Measurements from ENCODE around the gene TAX1BP1. TPM values are rescaled to one million over a fixed set of nuclear protein-coding genes. Genes with fewer than 3 reads are reported as not detected.

The TAX1BP1 gene
- total and polyA plus RNA-seq, 2 of the 13 experiments (the other 11 are each of a cell fraction or from before 2014, with no cell fraction given) = 95.2 to 98.9 TPM

DNA sequence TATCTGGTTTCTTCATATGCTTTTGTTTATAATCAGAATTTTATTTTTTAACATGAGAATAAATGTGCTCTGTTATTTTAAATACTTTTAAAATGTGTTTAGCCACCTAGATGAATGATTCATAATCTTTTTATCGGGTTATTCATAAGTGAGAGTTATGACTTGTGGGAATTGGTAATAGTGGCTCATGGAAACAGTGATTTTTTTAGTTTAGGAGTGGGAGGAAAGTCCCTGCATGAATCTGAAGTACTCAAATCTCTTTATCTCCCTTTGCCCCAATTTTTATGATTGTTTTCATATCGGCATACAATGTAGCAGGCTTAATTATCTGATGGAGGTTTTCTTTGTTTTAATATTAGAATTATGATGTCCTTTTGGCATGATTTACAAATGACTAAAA is 42.9 kb downstream of the TAX1BP1 start:
- Histone ChIP-seq H3K9me3 (ENCODE audit: low read length) (no peaks in the 10 kb centered on the region), H3K4me3 (replicated peaks in 1 of 3; ENCODE audit: insufficient read depth in 1 of 3, low read depth in 2 of 3, low read length in 3 of 3) (no peak overlapping the region), H3K9ac (ENCODE audit: insufficient read depth, low read depth, low read length) (no peak overlapping the region), H3K27me3 (ENCODE audit: control insufficient read depth in 1 of 2, insufficient read depth in 2 of 2, low read length in 2 of 2) (no peaks in the 10 kb centered on the region), H4K20me1 (ENCODE audit: insufficient read depth, low read length) (no peaks in the 10 kb centered on the region), H3K4me1 (ENCODE audit: insufficient read depth, low read length) (0 out of 2 replicates have a peak, but pooled peaks cover 13% of the 10 kb centered on the region), H3K4me2 (ENCODE audit: low read depth, low read length) (no peak overlapping the region), H3K79me2 (ENCODE audit: insufficient read depth, low read length) (peaks cover 3% of the 10 kb centered on the region), H2AFZ (ENCODE audit: low read length) (no peak overlapping the region), H3K36me3 (replicated peaks in 1 of 2; ENCODE audit: control insufficient read depth in 1 of 2, insufficient read depth in 2 of 2, low read length in 2 of 2) (peaks cover 5 to 24% of the 10 kb centered on the region in 2 experiments), H3K27ac (ENCODE audit: extremely low read length, insufficient read depth, low read length) (no peak overlapping the region)
- ATAC-seq = no peak
- in situ Hi-C loops (cut with HindIII; ENCODE audit: extremely low pct_ligation_motif_present, low pct_unique_long_range_greater_than_20kb) = no loop called here
- DNase-seq (ENCODE audit: low spot score) = no peak
- WGBS (ENCODE audit: low lambda C conversion rate) = 94% methylated on average over 2 of the region's 2 CpGs
- POLR2A ChIA-PET = no interaction called here
- no TSS peak for BruUV-seq (replicated peaks)
- intact Hi-C loops (cut with micrococcal nuclease; ENCODE audit: unreplicated experiment) = no loop called here
- FAIRE-seq = no peak
- CTCF ChIA-PET (ENCODE audit: low intra/inter-chr PET ratio, low total read pairs) = no interaction called here
- TF ChIP-seq NR2F6 (IDR thresholded peaks at IDR 0.05) (no peak), NR2F6 (CRISPR knock-in tag; IDR thresholded peaks at IDR 0.05) (no peak), ZBTB21 (CRISPR knock-in tag; IDR thresholded peaks at IDR 0.05) (no peak), CREM (IDR thresholded peaks at IDR 0.05) (no peak), CREM (CRISPR knock-in tag; IDR thresholded peaks at IDR 0.05) (no peak), RARA (CRISPR knock-in tag; IDR thresholded peaks at IDR 0.05) (no peak), TEAD3 (CRISPR knock-in tag; optimal IDR thresholded peaks at IDR 0.05; ENCODE audit: borderline replicate concordance) (no peak), TOE1 (CRISPR knock-in tag; IDR thresholded peaks at IDR 0.05) (no peak), KLF15 (CRISPR knock-in tag; IDR thresholded peaks at IDR 0.05; ENCODE audit: borderline replicate concordance) (no peak), NFE2L2 (IDR thresholded peaks at IDR 0.05; ENCODE audit: low read length) (no peak), GTF3A (CRISPR knock-in tag; conservative IDR thresholded peaks at IDR 0.05) (no peak)
- TF ChIP-seq, protein P1, sequence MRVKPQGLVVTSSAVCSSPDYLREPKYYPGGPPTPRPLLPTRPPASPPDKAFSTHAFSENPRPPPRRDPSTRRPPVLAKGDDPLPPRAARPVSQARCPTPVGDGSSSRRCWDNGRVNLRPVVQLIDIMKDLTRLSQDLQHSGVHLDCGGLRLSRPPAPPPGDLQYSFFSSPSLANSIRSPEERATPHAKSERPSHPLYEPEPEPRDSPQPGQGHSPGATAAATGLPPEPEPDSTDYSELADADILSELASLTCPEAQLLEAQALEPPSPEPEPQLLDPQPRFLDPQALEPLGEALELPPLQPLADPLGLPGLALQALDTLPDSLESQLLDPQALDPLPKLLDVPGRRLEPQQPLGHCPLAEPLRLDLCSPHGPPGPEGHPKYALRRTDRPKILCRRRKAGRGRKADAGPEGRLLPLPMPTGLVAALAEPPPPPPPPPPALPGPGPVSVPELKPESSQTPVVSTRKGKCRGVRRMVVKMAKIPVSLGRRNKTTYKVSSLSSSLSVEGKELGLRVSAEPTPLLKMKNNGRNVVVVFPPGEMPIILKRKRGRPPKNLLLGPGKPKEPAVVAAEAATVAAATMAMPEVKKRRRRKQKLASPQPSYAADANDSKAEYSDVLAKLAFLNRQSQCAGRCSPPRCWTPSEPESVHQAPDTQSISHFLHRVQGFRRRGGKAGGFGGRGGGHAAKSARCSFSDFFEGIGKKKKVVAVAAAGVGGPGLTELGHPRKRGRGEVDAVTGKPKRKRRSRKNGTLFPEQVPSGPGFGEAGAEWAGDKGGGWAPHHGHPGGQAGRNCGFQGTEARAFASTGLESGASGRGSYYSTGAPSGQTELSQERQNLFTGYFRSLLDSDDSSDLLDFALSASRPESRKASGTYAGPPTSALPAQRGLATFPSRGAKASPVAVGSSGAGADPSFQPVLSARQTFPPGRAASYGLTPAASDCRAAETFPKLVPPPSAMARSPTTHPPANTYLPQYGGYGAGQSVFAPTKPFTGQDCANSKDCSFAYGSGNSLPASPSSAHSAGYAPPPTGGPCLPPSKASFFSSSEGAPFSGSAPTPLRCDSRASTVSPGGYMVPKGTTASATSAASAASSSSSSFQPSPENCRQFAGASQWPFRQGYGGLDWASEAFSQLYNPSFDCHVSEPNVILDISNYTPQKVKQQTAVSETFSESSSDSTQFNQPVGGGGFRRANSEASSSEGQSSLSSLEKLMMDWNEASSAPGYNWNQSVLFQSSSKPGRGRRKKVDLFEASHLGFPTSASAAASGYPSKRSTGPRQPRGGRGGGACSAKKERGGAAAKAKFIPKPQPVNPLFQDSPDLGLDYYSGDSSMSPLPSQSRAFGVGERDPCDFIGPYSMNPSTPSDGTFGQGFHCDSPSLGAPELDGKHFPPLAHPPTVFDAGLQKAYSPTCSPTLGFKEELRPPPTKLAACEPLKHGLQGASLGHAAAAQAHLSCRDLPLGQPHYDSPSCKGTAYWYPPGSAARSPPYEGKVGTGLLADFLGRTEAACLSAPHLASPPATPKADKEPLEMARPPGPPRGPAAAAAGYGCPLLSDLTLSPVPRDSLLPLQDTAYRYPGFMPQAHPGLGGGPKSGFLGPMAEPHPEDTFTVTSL (CRISPR knock-in tag; IDR thresholded peaks at IDR 0.05; ENCODE audit: borderline replicate concordance) = no peak
- TF ChIP-seq, protein P2, sequence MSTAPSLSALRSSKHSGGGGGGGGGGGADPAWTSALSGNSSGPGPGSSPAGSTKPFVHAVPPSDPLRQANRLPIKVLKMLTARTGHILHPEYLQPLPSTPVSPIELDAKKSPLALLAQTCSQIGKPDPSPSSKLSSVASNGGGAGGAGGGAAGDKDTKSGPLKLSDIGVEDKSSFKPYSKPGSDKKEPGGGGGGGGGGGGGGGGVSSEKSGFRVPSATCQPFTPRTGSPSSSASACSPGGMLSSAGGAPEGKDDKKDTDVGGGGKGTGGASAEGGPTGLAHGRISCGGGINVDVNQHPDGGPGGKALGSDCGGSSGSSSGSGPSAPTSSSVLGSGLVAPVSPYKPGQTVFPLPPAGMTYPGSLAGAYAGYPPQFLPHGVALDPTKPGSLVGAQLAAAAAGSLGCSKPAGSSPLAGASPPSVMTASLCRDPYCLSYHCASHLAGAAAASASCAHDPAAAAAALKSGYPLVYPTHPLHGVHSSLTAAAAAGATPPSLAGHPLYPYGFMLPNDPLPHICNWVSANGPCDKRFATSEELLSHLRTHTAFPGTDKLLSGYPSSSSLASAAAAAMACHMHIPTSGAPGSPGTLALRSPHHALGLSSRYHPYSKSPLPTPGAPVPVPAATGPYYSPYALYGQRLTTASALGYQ (CRISPR knock-in tag; IDR thresholded peaks at IDR 0.05) = no peak
- TF ChIP-seq, protein P3, sequence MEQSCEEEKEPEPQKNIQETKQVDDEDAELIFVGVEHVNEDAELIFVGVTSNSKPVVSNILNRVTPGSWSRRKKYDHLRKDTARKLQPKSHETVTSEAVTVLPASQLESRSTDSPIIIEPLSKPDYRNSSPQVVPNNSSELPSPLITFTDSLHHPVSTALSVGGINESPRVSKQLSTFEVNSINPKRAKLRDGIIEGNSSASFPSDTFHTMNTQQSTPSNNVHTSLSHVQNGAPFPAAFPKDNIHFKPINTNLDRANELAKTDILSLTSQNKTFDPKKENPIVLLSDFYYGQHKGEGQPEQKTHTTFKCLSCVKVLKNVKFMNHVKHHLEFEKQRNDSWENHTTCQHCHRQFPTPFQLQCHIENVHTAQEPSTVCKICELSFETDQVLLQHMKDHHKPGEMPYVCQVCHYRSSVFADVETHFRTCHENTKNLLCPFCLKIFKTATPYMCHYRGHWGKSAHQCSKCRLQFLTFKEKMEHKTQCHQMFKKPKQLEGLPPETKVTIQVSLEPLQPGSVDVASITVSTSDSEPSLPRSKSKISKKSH (CRISPR knock-in tag; IDR thresholded peaks at IDR 0.05; ENCODE audit: borderline replicate concordance) = no peak
- TF ChIP-seq, protein P4, sequence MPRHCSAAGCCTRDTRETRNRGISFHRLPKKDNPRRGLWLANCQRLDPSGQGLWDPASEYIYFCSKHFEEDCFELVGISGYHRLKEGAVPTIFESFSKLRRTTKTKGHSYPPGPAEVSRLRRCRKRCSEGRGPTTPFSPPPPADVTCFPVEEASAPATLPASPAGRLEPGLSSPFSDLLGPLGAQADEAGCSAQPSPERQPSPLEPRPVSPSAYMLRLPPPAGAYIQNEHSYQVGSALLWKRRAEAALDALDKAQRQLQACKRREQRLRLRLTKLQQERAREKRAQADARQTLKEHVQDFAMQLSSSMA (CRISPR knock-in tag; IDR thresholded peaks at IDR 0.05) = no peak
- TF ChIP-seq, protein P5, sequence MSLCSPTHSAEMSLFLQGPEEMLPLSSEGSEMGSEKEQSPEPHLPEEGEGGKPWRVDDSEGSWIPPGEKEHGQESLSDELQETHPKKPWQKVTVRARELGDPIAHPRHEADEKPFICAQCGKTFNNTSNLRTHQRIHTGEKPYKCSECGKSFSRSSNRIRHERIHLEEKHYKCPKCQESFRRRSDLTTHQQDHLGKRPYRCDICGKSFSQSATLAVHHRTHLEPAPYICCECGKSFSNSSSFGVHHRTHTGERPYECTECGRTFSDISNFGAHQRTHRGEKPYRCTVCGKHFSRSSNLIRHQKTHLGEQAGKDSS (CRISPR knock-in tag; IDR thresholded peaks at IDR 0.05; ENCODE audit: borderline replicate concordance, low read depth) = no peak
